HEK293 (cell line): ENCODE results near the gene F2R.

Experiments used
- AEBP2 ChIP-seq: fragments of 450-650 bp; formaldehyde crosslinking; IDR thresholded peaks from 2 replicates; pipeline ENCODE4 v1.5.1; 2016; ENCODE audit warnings: missing biosample characterization, missing genetic modification characterization, borderline replicate concordance
- ZFP37 ChIP-seq: fragments of 450-650 bp; formaldehyde crosslinking; IDR thresholded peaks from 2 replicates; pipeline ENCODE4 v1.5.1; 2016; ENCODE audit warnings: missing biosample characterization, missing genetic modification characterization
- ZNF155 ChIP-seq: fragments of 450-650 bp; formaldehyde crosslinking; IDR thresholded peaks from 2 replicates; pipeline ENCODE4 v1.5.1; 2016; ENCODE audit warnings: missing biosample characterization, missing genetic modification characterization
- ZNF514 ChIP-seq: fragments of 450-650 bp; formaldehyde crosslinking; IDR thresholded peaks from 2 replicates; pipeline ENCODE4 v1.5.1; 2016; ENCODE audit warnings: missing biosample characterization, missing genetic modification characterization
- TF ChIP-seq, protein P1 (sequence below): fragments of 450-650 bp; formaldehyde crosslinking; IDR thresholded peaks from 2 replicates; pipeline ENCODE4 v1.5.1; 2016; ENCODE audit warnings: missing biosample characterization, missing genetic modification characterization
- TF ChIP-seq, protein P2 (sequence below): fragments of 450-650 bp; formaldehyde crosslinking; IDR thresholded peaks from 2 replicates; pipeline ENCODE4 v1.5.1; 2016; ENCODE audit warnings: missing biosample characterization, missing genetic modification characterization

DNA sequence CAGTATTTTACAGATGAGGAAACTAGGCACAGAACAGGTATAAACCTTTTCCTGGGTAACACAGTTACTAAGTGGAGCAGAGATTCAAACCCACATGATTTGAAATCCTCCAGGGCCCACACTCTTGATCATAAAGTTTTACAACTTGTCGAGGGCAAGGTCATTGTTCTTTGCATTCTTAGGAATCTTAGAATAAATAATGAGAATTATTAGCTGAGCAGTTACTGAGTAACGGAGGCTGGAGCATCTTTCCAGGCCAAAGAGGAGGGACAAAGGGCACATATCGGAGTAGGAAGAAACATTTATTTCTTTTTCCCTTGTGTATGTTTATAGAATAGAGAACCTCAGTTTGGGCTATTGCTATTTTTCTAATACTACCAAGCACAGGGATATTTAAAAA lies 27.1 kb upstream of the F2R start:
- TF ChIP-seq ZFP37 (no peak), ZNF514 (tag by site-specific recombination) (no peak), ZNF155 (tag by site-specific recombination) (no peak), AEBP2 (tag by site-specific recombination) (no peak)
- TF ChIP-seq, protein P1, sequence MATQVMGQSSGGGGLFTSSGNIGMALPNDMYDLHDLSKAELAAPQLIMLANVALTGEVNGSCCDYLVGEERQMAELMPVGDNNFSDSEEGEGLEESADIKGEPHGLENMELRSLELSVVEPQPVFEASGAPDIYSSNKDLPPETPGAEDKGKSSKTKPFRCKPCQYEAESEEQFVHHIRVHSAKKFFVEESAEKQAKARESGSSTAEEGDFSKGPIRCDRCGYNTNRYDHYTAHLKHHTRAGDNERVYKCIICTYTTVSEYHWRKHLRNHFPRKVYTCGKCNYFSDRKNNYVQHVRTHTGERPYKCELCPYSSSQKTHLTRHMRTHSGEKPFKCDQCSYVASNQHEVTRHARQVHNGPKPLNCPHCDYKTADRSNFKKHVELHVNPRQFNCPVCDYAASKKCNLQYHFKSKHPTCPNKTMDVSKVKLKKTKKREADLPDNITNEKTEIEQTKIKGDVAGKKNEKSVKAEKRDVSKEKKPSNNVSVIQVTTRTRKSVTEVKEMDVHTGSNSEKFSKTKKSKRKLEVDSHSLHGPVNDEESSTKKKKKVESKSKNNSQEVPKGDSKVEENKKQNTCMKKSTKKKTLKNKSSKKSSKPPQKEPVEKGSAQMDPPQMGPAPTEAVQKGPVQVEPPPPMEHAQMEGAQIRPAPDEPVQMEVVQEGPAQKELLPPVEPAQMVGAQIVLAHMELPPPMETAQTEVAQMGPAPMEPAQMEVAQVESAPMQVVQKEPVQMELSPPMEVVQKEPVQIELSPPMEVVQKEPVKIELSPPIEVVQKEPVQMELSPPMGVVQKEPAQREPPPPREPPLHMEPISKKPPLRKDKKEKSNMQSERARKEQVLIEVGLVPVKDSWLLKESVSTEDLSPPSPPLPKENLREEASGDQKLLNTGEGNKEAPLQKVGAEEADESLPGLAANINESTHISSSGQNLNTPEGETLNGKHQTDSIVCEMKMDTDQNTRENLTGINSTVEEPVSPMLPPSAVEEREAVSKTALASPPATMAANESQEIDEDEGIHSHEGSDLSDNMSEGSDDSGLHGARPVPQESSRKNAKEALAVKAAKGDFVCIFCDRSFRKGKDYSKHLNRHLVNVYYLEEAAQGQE (tag by site-specific recombination): no peak
- TF ChIP-seq, protein P2, sequence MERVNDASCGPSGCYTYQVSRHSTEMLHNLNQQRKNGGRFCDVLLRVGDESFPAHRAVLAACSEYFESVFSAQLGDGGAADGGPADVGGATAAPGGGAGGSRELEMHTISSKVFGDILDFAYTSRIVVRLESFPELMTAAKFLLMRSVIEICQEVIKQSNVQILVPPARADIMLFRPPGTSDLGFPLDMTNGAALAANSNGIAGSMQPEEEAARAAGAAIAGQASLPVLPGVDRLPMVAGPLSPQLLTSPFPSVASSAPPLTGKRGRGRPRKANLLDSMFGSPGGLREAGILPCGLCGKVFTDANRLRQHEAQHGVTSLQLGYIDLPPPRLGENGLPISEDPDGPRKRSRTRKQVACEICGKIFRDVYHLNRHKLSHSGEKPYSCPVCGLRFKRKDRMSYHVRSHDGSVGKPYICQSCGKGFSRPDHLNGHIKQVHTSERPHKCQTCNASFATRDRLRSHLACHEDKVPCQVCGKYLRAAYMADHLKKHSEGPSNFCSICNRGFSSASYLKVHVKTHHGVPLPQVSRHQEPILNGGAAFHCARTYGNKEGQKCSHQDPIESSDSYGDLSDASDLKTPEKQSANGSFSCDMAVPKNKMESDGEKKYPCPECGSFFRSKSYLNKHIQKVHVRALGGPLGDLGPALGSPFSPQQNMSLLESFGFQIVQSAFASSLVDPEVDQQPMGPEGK (tag by site-specific recombination): no peak
